Neural cell (in vitro differentiated cells): ENCODE measurements around the gene PAX8. TPM values are rescaled to one million over a fixed set of nuclear protein-coding genes. Genes with fewer than 3 reads are reported as not detected.

Experiments
- H2AFZ ChIP-seq: fragments of 200-600, 300-800 bp; sonication (generic), shearing (Covaris generic); 2 replicates; pipeline ENCODE4 v1.6.0; 2014; ENCODE audit warnings: low read depth, mild to moderate bottlenecking, antibody characterized with exemption, low read length, moderate library complexity
- H3F3A ChIP-seq: fragments of 200-600 bp; shearing (Covaris generic); 2 replicates; pipeline ENCODE4 v1.6.1; 2016; ENCODE audit warnings: mild to moderate bottlenecking, moderate library complexity, mixed read lengths, antibody characterized with exemption, low read length; ENCODE audit not compliant: insufficient read depth, poor library complexity, severe bottlenecking
- H3K27ac ChIP-seq: fragments of 200-600, 300-800 bp; sonication (generic), shearing (Covaris generic); 2 replicates; pipeline ENCODE4 v1.5.1; 2014; ENCODE audit warnings: mild to moderate bottlenecking, low read length, moderate library complexity
- H3K27me3 ChIP-seq: fragments of 300-800, 200-600 bp; sonication (generic), shearing (Covaris generic); 2 replicates; pipeline ENCODE4 v1.6.0; 2014; ENCODE audit warnings: mild to moderate bottlenecking, low read depth, low read length, moderate library complexity; ENCODE audit not compliant: insufficient read depth
- H3K36me3 ChIP-seq: fragments of 300-800, 200-600 bp; sonication (generic), shearing (Covaris generic); 2 replicates; pipeline ENCODE4 v1.5.1; 2014; ENCODE audit warnings: mild to moderate bottlenecking, antibody characterized with exemption, low read length, moderate library complexity; ENCODE audit not compliant: insufficient read depth
- H3K4me2 ChIP-seq: fragments of 300-800, 200-600 bp; sonication (generic), shearing (Covaris generic); 2 replicates; pipeline ENCODE4 v1.6.0; 2014; ENCODE audit warnings: mild to moderate bottlenecking, low read length
- H3K4me3 ChIP-seq: fragments of 300-800, 200-600 bp; sonication (generic), shearing (Covaris generic); 2 replicates; pipeline ENCODE4 v1.5.1; 2014; ENCODE audit warnings: mild to moderate bottlenecking, low read length, moderate library complexity
- H3K79me2 ChIP-seq: fragments of 200-600 bp; shearing (Covaris generic); replicated peaks from 2 replicates; pipeline ENCODE4 v1.6.0; 2014; ENCODE audit warnings: mild to moderate bottlenecking, low read length, moderate library complexity; ENCODE audit not compliant: insufficient read depth
- H3K9ac ChIP-seq: fragments of 300-800, 200-600 bp; sonication (generic), shearing (Covaris generic); 2 replicates; pipeline ENCODE4 v1.6.1; 2016; ENCODE audit warnings: mild to moderate bottlenecking, low read length, mixed read lengths
- H3K9me2 ChIP-seq: fragments of 200-600 bp; shearing (Covaris generic); 2 replicates; pipeline ENCODE4 v1.6.1; 2016; ENCODE audit warnings: mild to moderate bottlenecking, low read length, mixed read lengths; ENCODE audit not compliant: insufficient read depth
- H3K9me3 ChIP-seq: fragments of 200-600, 300-800 bp; sonication (generic), shearing (Covaris generic); 2 replicates; pipeline ENCODE4 v1.6.1; 2016; ENCODE audit warnings: mild to moderate bottlenecking, mixed run types, low read length, moderate library complexity, mixed read lengths
- H4K20me1 ChIP-seq: fragments of 200-600 bp; shearing (Covaris generic); 2 replicates; pipeline ENCODE4 v1.6.1; 2016; ENCODE audit warnings: mild to moderate bottlenecking, mixed run types; ENCODE audit not compliant: insufficient read depth
- EP300 ChIP-seq: fragments of 450-650 bp; conservative IDR thresholded peaks from 2 replicates; pipeline ENCODE4 v1.6.1; 2014; ENCODE audit warnings: antibody characterized with exemption, mild to moderate bottlenecking, moderate library complexity; ENCODE audit not compliant: poor library complexity, severe bottlenecking
- EZH2 ChIP-seq: fragments of 200-600, 300-800 bp; shearing (Covaris generic), sonication (generic); IDR thresholded peaks from 2 replicates; pipeline ENCODE4 v1.6.1; 2014; ENCODE audit warnings: antibody characterized with exemption, low read length, borderline replicate concordance, mild to moderate bottlenecking; ENCODE audit not compliant: insufficient read depth, poor library complexity, severe bottlenecking
- MXI1 ChIP-seq: fragments of 450-650 bp; conservative IDR thresholded peaks from 2 replicates; pipeline ENCODE4 v1.6.1; 2014; ENCODE audit warnings: antibody characterized with exemption, mild to moderate bottlenecking; ENCODE audit not compliant: poor library complexity, severe bottlenecking
- POLR2AphosphoS5 ChIP-seq: IDR thresholded peaks from 2 replicates; pipeline ENCODE4 v1.6.1; 2012
- RAD21 ChIP-seq: fragments of 450-650 bp; conservative IDR thresholded peaks from 2 replicates; pipeline ENCODE4 v1.6.1; 2014; ENCODE audit warnings: antibody characterized with exemption, mild to moderate bottlenecking, moderate library complexity
- SMC3 ChIP-seq: fragments of 450-650 bp; conservative IDR thresholded peaks from 2 replicates; pipeline ENCODE4 v1.6.1; 2014; ENCODE audit warnings: antibody characterized with exemption, mild to moderate bottlenecking, moderate library complexity; ENCODE audit not compliant: poor library complexity
- TAF1 ChIP-seq: IDR thresholded peaks from 2 replicates; pipeline ENCODE4 v1.6.1; 2012; ENCODE audit warnings: low read depth
- polyA plus RNA-seq: library from polyadenylated mRNA; depleted of rRNA; stranded (reverse); fragments of >200 nt; gene quantifications from 2 replicates; pipeline ENCODE4 v1.2.3, GENCODE V29; 2014
- TF ChIP-seq, protein P1 (sequence below): IDR thresholded peaks from 2 replicates; pipeline ENCODE4 v1.6.1; 2012; ENCODE audit warnings: borderline replicate concordance
- TF ChIP-seq, protein P2 (sequence below): fragments of 450-650 bp; IDR thresholded peaks from 2 replicates; pipeline ENCODE4 v1.5.1; 2014; ENCODE audit warnings: antibody characterized with exemption, mild to moderate bottlenecking, moderate library complexity; ENCODE audit not compliant: poor library complexity, severe bottlenecking

The PAX8 gene
- polyA plus RNA-seq, 1 donor from 2014 or later = not detected

DNA sequence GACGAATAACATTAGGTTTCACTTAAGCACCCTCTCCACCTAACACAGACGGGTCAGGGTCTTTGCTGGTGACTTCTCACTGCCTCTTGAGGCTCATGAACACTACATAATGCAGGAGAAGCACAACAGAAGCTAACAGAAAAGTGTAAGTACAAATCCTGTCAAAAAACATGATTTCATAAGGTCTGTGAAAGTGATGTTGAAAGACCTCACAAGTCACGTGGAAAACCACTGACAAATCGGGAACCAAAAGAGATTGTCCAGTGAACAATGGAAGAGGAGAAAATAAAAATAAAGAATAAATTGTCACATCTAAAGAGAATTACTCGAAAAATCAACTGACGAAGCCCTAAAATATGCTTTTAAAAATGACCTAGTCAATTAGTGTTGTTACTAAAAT lies 91.0 kb downstream of the PAX8 start:
- Histone ChIP-seq H3K4me3 (no peak overlapping the region), H3K27ac (no peak overlapping the region), H3K36me3 (no peaks in the 10 kb centered on the region), H3K9me3 (no peaks in the 10 kb centered on the region), H3F3A (no peaks in the 10 kb centered on the region), H3K27me3 (no peaks in the 10 kb centered on the region), H4K20me1 (no peaks in the 10 kb centered on the region), H3K9ac (no peak overlapping the region), H3K79me2 (no peaks in the 10 kb centered on the region), H2AFZ (no peak overlapping the region), H3K9me2 (no peaks in the 10 kb centered on the region), H3K4me2 (no peak overlapping the region)
- TF ChIP-seq SMC3 = no peak
- no peak for TF ChIP-seq EP300
- no peak for TF ChIP-seq RAD21
- no peak for TF ChIP-seq POLR2AphosphoS5
- no peak for TF ChIP-seq MXI1
- no peak for TF ChIP-seq EZH2
- TF ChIP-seq, protein P1, sequence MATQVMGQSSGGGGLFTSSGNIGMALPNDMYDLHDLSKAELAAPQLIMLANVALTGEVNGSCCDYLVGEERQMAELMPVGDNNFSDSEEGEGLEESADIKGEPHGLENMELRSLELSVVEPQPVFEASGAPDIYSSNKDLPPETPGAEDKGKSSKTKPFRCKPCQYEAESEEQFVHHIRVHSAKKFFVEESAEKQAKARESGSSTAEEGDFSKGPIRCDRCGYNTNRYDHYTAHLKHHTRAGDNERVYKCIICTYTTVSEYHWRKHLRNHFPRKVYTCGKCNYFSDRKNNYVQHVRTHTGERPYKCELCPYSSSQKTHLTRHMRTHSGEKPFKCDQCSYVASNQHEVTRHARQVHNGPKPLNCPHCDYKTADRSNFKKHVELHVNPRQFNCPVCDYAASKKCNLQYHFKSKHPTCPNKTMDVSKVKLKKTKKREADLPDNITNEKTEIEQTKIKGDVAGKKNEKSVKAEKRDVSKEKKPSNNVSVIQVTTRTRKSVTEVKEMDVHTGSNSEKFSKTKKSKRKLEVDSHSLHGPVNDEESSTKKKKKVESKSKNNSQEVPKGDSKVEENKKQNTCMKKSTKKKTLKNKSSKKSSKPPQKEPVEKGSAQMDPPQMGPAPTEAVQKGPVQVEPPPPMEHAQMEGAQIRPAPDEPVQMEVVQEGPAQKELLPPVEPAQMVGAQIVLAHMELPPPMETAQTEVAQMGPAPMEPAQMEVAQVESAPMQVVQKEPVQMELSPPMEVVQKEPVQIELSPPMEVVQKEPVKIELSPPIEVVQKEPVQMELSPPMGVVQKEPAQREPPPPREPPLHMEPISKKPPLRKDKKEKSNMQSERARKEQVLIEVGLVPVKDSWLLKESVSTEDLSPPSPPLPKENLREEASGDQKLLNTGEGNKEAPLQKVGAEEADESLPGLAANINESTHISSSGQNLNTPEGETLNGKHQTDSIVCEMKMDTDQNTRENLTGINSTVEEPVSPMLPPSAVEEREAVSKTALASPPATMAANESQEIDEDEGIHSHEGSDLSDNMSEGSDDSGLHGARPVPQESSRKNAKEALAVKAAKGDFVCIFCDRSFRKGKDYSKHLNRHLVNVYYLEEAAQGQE = no peak
- TF ChIP-seq, protein P2, sequence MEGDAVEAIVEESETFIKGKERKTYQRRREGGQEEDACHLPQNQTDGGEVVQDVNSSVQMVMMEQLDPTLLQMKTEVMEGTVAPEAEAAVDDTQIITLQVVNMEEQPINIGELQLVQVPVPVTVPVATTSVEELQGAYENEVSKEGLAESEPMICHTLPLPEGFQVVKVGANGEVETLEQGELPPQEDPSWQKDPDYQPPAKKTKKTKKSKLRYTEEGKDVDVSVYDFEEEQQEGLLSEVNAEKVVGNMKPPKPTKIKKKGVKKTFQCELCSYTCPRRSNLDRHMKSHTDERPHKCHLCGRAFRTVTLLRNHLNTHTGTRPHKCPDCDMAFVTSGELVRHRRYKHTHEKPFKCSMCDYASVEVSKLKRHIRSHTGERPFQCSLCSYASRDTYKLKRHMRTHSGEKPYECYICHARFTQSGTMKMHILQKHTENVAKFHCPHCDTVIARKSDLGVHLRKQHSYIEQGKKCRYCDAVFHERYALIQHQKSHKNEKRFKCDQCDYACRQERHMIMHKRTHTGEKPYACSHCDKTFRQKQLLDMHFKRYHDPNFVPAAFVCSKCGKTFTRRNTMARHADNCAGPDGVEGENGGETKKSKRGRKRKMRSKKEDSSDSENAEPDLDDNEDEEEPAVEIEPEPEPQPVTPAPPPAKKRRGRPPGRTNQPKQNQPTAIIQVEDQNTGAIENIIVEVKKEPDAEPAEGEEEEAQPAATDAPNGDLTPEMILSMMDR = no peak
- no peak for TF ChIP-seq TAF1

DNA sequence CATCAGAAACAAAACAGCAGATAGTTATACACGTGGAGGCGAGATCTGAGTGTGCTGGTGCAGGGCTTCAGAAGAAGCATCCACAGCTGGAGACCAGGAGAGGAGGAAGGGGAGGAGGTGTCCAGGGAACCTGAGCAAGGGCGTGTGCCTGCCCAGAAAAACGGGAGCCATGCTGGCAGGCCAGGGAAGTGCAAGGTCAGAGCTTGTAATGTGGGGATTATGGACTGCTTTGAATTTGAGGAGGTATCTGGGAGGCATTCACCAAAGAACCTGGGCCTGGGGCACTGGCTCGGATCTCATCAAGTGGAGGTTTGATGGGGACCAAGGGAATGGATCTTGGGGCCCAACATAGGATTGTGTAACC lies 92.3 kb downstream of the PAX8 start:
- TF ChIP-seq TAF1 (no peak), EP300 (no peak), EZH2 (no peak), MXI1 (no peak), POLR2AphosphoS5 (no peak), RAD21 (no peak), SMC3 (no peak)
- TF ChIP-seq, protein P2 = no peak
- TF ChIP-seq, protein P1 = no peak
- Histone ChIP-seq H3K4me2 (no peak overlapping the region), H3K9me2 (no peaks in the 10 kb centered on the region), H4K20me1 (no peaks in the 10 kb centered on the region), H3K27ac (no peak overlapping the region), H3K27me3 (no peaks in the 10 kb centered on the region), H3F3A (no peaks in the 10 kb centered on the region), H3K4me3 (no peak overlapping the region), H2AFZ (no peak overlapping the region), H3K9me3 (no peaks in the 10 kb centered on the region), H3K79me2 (no peaks in the 10 kb centered on the region), H3K36me3 (no peaks in the 10 kb centered on the region), H3K9ac (no peak overlapping the region)
